ENCODE measurements around the gene DOK1. TPM values are rescaled to one million over a fixed set of nuclear protein-coding genes. Genes with fewer than 3 reads are reported as not detected.

Gene DOK1
- total RNA-seq, 1 experiment from 2014 or later = 6.2 TPM

DNA sequence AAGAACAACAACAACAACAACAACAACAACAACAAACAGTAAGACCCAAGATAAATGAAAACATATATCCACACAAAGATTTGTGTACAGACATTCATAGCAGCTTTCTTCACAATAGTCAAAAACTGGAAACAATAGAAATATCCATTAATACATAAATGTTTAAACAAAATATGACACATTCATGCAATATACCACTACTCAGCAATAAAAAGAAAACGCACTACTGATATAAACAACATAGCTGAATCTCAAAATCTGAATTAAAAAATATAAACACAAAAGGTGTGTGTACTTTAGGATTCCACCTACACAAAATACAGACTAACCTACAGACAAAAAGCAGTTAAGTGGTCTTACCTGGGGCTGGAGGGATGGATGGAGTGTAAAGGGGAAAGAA is 42.1 kb downstream of the DOK1 start:
- intact Hi-C loops (cut with micrococcal nuclease; ENCODE audit: unreplicated experiment) = no loop called here
- ChIA-PET CTCF (no interaction called here), POLR2A (no interaction called here)
- Histone ChIP-seq H3K4me1 (ENCODE audit: control insufficient read depth, insufficient read depth, low read length) (no peaks in the 10 kb centered on the region), H3K4me3 (ENCODE audit: low read depth in 2 of 2, low read length in 2 of 2) (no peak overlapping the region), H3K27ac (ENCODE audit: low read length) (no peak overlapping the region), H3K36me3 (ENCODE audit: control insufficient read depth, insufficient read depth, low read length) (no peaks in the 10 kb centered on the region), H3K9me3 (ENCODE audit: control insufficient read depth, insufficient read depth, low read depth, low read length) (no peaks in the 10 kb centered on the region), H3K27me3 (ENCODE audit: control insufficient read depth, insufficient read depth, low read length) (peaks cover 23% of the 10 kb centered on the region)
- no peak for ATAC-seq
- TF ChIP-seq REST (IDR thresholded peaks at IDR 0.05; ENCODE audit: insufficient read depth in 1 of 2, low read depth in 2 of 2, low read length in 1 of 2) (no peak), SIN3A (IDR thresholded peaks at IDR 0.05; ENCODE audit: borderline replicate concordance, insufficient read depth, low read depth, low read length) (no peak), POLR2AphosphoS5 (IDR thresholded peaks at IDR 0.05; ENCODE audit: low read depth, low read length) (no peak), TCF7L2 (IDR thresholded peaks at IDR 0.05; ENCODE audit: low read depth, low read length) (no peak)
- TF ChIP-seq, protein P1, sequence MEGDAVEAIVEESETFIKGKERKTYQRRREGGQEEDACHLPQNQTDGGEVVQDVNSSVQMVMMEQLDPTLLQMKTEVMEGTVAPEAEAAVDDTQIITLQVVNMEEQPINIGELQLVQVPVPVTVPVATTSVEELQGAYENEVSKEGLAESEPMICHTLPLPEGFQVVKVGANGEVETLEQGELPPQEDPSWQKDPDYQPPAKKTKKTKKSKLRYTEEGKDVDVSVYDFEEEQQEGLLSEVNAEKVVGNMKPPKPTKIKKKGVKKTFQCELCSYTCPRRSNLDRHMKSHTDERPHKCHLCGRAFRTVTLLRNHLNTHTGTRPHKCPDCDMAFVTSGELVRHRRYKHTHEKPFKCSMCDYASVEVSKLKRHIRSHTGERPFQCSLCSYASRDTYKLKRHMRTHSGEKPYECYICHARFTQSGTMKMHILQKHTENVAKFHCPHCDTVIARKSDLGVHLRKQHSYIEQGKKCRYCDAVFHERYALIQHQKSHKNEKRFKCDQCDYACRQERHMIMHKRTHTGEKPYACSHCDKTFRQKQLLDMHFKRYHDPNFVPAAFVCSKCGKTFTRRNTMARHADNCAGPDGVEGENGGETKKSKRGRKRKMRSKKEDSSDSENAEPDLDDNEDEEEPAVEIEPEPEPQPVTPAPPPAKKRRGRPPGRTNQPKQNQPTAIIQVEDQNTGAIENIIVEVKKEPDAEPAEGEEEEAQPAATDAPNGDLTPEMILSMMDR (IDR thresholded peaks at IDR 0.05) = no peak
- DNase-seq (ENCODE audit: low read depth, low spot score) = no peak
- no TSS peak for BruUV-seq (replicated peaks)
- in situ Hi-C loops (cut with HindIII; ENCODE audit: low pct_unique_long_range_greater_than_20kb, low sequenced_read_pairs) = no loop called here

- no peaks in the 10 kb centered on the region for H3K9me3 ChIP-seq (ENCODE audit: control insufficient read depth, insufficient read depth, low read depth, low read length)
- DNase-seq (ENCODE audit: low read depth, low spot score) = no peak
- POLR2A ChIA-PET = interaction anchor here (0.7 kb wide), 1 partner anchor 8 kb away, joined by 18 read pairs; no protein-coding TSS in a partner anchor
- in situ Hi-C loops (cut with HindIII; ENCODE audit: low pct_unique_long_range_greater_than_20kb, low sequenced_read_pairs) = no loop called here
- H3K36me3 ChIP-seq (ENCODE audit: control insufficient read depth, insufficient read depth, low read length) = no peaks in the 10 kb centered on the region
- no peak for ATAC-seq
- BruUV-seq (replicated peaks) = no TSS peak
- CTCF ChIA-PET = no interaction called here
- no peak for TF ChIP-seq TCF7L2 (IDR thresholded peaks at IDR 0.05; ENCODE audit: low read depth, low read length)
- TF ChIP-seq POLR2AphosphoS5 (IDR thresholded peaks at IDR 0.05; ENCODE audit: low read depth, low read length) = no peak
- no peak for TF ChIP-seq REST (IDR thresholded peaks at IDR 0.05; ENCODE audit: insufficient read depth in 1 of 2, low read depth in 2 of 2, low read length in 1 of 2)
- TF ChIP-seq SIN3A (IDR thresholded peaks at IDR 0.05; ENCODE audit: borderline replicate concordance, insufficient read depth, low read depth, low read length) = no peak
- TF ChIP-seq, protein P1 (IDR thresholded peaks at IDR 0.05) = no peak
- no peak overlapping the region for H3K27ac ChIP-seq (ENCODE audit: low read length)
- H3K27me3 ChIP-seq (ENCODE audit: control insufficient read depth, insufficient read depth, low read length) = peaks cover 27% of the 10 kb centered on the region
- H3K4me3 ChIP-seq (ENCODE audit: low read depth in 2 of 2, low read length in 2 of 2) = no peak overlapping the region
- no peaks in the 10 kb centered on the region for H3K4me1 ChIP-seq (ENCODE audit: control insufficient read depth, insufficient read depth, low read length)
- intact Hi-C loops (cut with micrococcal nuclease; ENCODE audit: unreplicated experiment) = no loop called here
These were observed 42.9 kb downstream of the DOK1 start for GRCh38 chr2:74597410-74597809.

Measured in Panc1 (cell line).